Measurements from ENCODE around the gene ZNF670. TPM values are rescaled to one million over a fixed set of nuclear protein-coding genes. Genes with fewer than 3 reads are reported as not detected.

The ZNF670 gene
- total and polyA plus RNA-seq, 9 of the 15 experiments (the other 6 are each of a cell fraction or from before 2014, with no cell fraction given): 7.1 to 23.4 (median 11.8) TPM

- TF ChIP-seq CHD1 (IDR thresholded peaks at IDR 0.05; ENCODE audit: low read length): peak; percentile 87
- TF ChIP-seq, protein P1, sequence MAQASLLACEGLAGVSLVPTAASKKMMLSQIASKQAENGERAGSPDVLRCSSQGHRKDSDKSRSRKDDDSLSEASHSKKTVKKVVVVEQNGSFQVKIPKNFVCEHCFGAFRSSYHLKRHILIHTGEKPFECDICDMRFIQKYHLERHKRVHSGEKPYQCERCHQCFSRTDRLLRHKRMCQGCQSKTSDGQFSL (CRISPR knock-in tag; IDR thresholded peaks at IDR 0.05): 0 out of 2 replicates have a peak, but pooled peaks have one; percentile 39
- TF ChIP-seq, protein P1 (tag; IDR thresholded peaks at IDR 0.05): no peak
- no peak for TF ChIP-seq HNRNPUL1 (IDR thresholded peaks at IDR 0.05; ENCODE audit: low read length)
- peak; percentile 55; the same call in 1 of the 2 replicates for TF ChIP-seq AFF4 (CRISPR knock-in tag; IDR thresholded peaks at IDR 0.05)
- TF ChIP-seq CREB5 (CRISPR knock-in tag; IDR thresholded peaks at IDR 0.05): no peak
- TF ChIP-seq TCF7 (IDR thresholded peaks at IDR 0.05; ENCODE audit: borderline replicate concordance): peak; percentile 75; the same call in 1 of the 2 replicates
- no peak for TF ChIP-seq ILF3 (IDR thresholded peaks at IDR 0.05; ENCODE audit: borderline replicate concordance)
- TF ChIP-seq DNMT1 (IDR thresholded peaks at IDR 0.05): no peak
- TF ChIP-seq ZNF707 (CRISPR knock-in tag; conservative IDR thresholded peaks at IDR 0.05): no peak
- no peak; a peak in 1 of 4 replicates for TF ChIP-seq ETV6 (IDR thresholded peaks at IDR 0.05; ENCODE audit: borderline replicate concordance in 1 of 2, low read depth in 2 of 2, low read length in 1 of 2)
- no peak for TF ChIP-seq ETV6 (CRISPR knock-in tag; IDR thresholded peaks at IDR 0.05; ENCODE audit: borderline replicate concordance)
- TF ChIP-seq NR2F6 (CRISPR knock-in tag; IDR thresholded peaks at IDR 0.05): no peak
- no peak for TF ChIP-seq XRCC4 (IDR thresholded peaks at IDR 0.05; ENCODE audit: extremely low read depth, insufficient read depth, insufficient read length)
- TF ChIP-seq GTF2A2 (tag; IDR thresholded peaks at IDR 0.05): no peak
- no peak for TF ChIP-seq ZSCAN32 (CRISPR knock-in tag; IDR thresholded peaks at IDR 0.05)
- TF ChIP-seq BCL6 (CRISPR knock-in tag; IDR thresholded peaks at IDR 0.05): no peak
- peak in 1 of 2 experiments; percentile 52 for TF ChIP-seq AFF1 (IDR thresholded peaks at IDR 0.05; ENCODE audit: low read depth in 1 of 2, partially characterized antibody in 2 of 2)
These were observed 25.4 kb upstream of the ZNF670 start, which contains the start of gene ZNF669 (continued) for GRCh38 chr1:247103859-247104591.

All from K562 (cell line).